ENCODE measurements around the gene ZDHHC8.

DNA sequence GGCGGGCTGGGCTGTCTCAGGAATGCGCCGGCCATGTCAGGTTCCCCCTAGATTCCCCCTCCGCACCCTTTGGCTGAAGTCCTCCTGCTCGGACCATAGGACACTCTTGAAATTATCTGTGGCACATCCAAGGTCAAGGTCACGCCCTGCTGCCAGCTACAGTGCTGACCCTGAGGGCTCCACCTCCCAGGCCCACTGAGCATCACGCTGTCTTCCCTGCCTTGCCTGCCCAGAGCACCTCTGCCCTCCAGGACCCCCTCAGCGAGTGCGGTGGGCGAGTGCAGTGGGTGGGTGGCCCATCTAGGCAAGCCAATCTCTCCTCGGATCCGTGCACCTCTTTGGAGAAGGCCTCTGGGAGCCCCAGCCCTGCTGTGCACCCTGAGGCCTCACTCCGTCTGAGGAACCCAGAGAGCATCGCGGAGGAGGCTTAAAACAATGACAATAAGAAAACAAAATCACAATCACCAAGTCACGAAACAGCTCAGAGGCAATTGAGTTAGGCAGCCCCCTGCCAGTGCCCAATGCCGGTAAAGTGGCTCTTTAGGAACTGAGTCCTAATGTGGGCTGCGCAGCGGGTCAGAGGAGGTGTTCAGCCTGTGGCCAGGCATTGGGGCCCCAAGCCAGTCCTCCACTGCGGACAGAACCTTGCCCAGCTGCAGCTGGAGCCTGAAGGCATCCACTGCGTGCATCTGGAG is 45.8 kb downstream of the ZDHHC8 start:
- no peak for TF ChIP-seq POLR2A (IDR thresholded peaks at IDR 0.05)
- no peak for TF ChIP-seq CTCF (IDR thresholded peaks at IDR 0.05)
- no peak for TF ChIP-seq POLR2AphosphoS5 (IDR thresholded peaks at IDR 0.05)
- no peak for TF ChIP-seq EP300 (IDR thresholded peaks at IDR 0.05)
